ENCODE measurements around the gene TMEM200A.
A peak's percentile ranks its signal among the peaks of the same experiment; 100 is the strongest.
"Not testable (repeated sequence)": the region's sequence is repeated elsewhere in the genome, so short reads cannot be mapped to it uniquely, and the experiment has no call there.

TMEM200A gene

DNA sequence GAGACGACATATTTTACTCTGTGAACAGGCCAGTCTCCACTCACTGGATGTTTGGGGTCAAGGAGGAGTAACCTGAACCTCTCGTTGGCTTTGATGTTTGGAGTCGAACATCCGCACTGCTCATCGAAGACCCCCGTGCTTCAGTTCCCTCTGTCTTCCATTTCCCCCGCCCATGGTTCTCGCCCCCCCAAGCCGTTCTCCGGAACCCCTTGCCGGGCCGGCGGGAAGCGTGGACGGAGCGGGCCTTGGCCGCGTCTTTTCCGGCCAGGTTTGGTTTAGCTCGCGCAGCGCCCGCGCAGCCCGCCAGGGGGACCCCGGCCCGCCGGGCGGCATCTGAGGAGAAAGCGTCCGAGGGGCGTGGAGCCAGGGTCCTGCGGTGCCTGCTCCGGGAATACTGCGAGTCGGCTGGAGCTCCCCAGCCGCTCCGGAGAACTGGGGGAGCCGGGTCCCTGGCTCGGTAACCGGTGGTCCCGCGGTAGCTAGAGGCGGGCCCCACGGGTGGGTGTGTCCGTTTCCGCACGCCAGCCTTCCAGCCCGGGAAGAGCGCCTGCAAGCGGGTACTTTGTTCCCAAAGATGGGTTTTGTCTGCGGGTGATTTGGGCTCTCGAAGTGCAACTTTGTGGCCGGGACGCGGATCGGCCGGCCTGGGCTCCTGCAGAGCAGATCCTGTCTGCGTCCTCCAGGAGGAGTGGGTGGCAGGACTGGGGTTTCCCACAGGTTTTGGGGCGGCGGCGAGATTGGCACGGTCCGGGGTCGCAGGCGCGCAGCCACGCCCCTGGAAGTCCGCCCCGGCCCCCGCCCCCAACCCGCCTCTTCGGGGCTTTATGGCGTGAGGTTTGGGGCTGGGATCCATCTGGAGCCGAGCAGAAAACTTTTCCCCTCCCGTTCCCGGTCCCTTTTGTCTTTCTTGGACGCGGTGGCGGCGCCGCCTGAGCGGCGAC, at the start of gene TMEM200A:
TMEM200A (plus strand) TSS at position 852 of the 941 bp plus-strand sequence. CDS start 74,406 bp downstream, outside the sequence.
- TF ChIP-seq, protein P1, sequence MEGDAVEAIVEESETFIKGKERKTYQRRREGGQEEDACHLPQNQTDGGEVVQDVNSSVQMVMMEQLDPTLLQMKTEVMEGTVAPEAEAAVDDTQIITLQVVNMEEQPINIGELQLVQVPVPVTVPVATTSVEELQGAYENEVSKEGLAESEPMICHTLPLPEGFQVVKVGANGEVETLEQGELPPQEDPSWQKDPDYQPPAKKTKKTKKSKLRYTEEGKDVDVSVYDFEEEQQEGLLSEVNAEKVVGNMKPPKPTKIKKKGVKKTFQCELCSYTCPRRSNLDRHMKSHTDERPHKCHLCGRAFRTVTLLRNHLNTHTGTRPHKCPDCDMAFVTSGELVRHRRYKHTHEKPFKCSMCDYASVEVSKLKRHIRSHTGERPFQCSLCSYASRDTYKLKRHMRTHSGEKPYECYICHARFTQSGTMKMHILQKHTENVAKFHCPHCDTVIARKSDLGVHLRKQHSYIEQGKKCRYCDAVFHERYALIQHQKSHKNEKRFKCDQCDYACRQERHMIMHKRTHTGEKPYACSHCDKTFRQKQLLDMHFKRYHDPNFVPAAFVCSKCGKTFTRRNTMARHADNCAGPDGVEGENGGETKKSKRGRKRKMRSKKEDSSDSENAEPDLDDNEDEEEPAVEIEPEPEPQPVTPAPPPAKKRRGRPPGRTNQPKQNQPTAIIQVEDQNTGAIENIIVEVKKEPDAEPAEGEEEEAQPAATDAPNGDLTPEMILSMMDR (conservative IDR thresholded peaks at IDR 0.05; ENCODE audit: low read depth): peak; percentile 62
- peak; percentile 50 for DNase-seq (ENCODE audit: low spot score)
- no peak within 1 kb of the TSS for H3K27ac ChIP-seq
- POLR2A ChIA-PET (ENCODE audit: low non-redundant PET): no interaction called here
- CTCF ChIA-PET: interaction anchor here (0.6 to 1.0 kb wide), 5 partner anchors 80 to 1553 kb away, joined by 3 to 6 read pairs (median 4); no protein-coding TSS in a partner anchor

DNA sequence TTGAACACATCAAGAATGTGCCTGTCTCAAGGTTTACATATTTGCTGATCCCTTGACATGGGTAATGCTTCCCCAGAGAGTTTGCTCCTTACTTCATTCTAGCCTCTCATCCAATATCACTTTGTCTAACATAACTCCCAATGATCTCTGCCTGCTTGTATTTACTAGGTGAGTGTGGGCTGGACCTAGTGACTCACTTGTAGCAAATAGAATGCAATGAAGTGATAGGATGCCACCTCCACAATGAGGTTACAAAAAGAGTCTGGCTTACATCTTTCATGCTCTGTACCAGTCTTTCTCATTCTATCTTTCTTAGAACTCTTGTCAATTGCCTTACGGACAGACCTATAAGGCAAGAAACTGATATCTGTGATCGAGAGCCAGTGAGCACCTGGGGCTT, 44.9 kb upstream of the TMEM200A start:
- ChIA-PET CTCF (interaction anchor here (2.3 kb wide), 1 partner anchor 378 kb away, joined by 18 read pairs; no protein-coding TSS in a partner anchor), POLR2A (ENCODE audit: low non-redundant PET) (no interaction called here)
- H3K27ac ChIP-seq: no peak overlapping the region
- TF ChIP-seq, protein P1 (conservative IDR thresholded peaks at IDR 0.05; ENCODE audit: low read depth): no peak
- no peak for DNase-seq (ENCODE audit: low spot score)

DNA sequence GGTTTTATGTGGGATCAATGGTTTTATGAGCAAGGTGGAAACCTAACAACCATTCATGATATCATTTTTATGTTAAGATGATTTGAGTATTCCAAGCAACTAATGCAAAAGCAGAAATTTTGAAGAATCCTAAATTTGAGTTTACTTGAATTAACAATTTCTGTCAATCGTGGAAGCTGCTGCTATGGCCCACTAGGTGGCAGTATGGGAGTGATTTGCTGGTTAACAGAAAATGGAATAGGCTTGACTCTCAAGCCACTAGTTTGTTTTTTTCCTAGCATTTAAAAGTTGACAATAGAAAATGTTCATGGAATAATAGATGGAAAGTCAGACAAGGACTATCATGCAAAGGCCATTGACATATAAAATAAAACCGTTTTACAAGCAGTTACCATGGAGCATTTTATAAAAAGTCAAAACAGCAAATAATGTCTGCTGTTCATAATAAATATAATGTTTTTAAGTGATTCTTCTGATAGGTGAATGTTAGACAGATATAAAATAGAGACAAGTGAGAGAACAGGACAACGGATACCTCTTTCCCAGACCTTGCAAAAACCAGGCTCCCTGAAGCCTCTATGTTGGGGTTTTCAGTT, 43.0 kb upstream of the TMEM200A start:
- ChIA-PET POLR2A (ENCODE audit: low non-redundant PET) (no interaction called here), CTCF (interaction anchor here (0.6 to 2.3 kb wide), 8 partner anchors 44 to 548 kb away, joined by 3 to 18 read pairs (median 3); no protein-coding TSS in a partner anchor)
- peak; percentile 27 for DNase-seq (ENCODE audit: low spot score)
- TF ChIP-seq, protein P1 (conservative IDR thresholded peaks at IDR 0.05; ENCODE audit: low read depth): peak; percentile 93
- no peak overlapping the region for H3K27ac ChIP-seq

DNA sequence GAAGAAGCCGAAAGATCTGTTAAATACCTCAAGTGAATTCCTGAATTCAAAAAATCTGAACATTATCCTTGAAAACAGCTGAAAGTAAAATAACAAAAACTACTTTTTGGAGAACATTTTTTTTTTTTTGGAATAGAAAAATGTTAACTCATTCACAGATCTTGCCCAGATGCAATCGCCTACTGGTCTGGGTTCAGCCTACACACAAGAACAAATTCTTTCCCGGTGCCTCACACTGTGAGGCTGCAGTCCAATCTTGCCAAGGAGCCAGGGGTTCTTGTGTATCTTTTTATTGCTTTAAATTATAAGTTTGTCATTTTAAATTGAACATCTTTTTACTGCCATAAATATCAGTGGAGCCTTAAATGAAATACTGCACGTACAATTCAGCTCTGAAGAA, 41.2 kb upstream of the TMEM200A start:
- TF ChIP-seq, protein P1 (conservative IDR thresholded peaks at IDR 0.05; ENCODE audit: low read depth): no peak
- ChIA-PET POLR2A (ENCODE audit: low non-redundant PET) (no interaction called here), CTCF (interaction anchor here (0.6 to 0.7 kb wide), 2 partner anchors 149 to 315 kb away, joined by 3 to 4 read pairs; no protein-coding TSS in a partner anchor)
- DNase-seq (ENCODE audit: low spot score): no peak
- H3K27ac ChIP-seq: no peak overlapping the region

DNA sequence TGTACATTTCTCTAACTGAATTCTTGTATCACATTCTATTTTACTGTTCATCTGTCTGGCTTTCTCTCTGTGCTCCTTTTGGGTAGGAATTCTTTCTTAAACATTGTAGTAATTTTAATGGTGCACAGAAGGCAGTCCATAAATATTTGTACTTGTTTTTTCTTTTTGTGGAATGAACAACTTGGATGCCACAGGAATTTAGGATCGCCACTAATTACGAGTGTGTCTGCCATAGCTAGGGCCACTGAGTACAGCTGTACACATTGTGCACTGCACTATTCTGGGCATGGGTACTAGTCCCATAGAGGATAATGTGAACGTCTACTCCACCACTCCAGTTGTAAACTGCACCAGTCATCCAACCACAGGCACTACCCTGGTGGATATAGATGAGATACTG, 39.3 kb upstream of the TMEM200A start:
- ChIA-PET CTCF (no interaction called here), POLR2A (ENCODE audit: low non-redundant PET) (no interaction called here)
- no peak for DNase-seq (ENCODE audit: low spot score)
- TF ChIP-seq, protein P1 (conservative IDR thresholded peaks at IDR 0.05; ENCODE audit: low read depth): no peak
- no peak overlapping the region for H3K27ac ChIP-seq

DNA sequence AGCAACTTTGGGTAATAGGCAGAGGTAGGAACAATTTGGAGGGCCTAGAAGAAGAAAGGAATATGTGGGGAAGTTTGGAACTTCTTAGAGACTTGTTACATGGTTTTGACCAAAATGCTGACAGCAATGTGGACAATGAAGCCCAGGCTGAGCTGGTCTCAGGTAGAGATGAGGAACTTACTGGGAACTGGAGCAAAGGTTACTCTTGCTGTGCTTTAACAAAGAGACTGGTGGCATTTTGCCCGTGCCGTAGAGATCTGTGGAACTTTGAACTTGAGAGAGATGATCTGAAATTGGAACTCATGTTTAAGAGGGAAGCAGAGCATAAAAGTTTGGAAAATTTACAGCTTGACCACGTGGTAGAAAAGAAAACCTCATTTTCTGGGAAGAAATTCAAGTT, 28.3 kb upstream of the TMEM200A start:
- DNase-seq (ENCODE audit: low spot score): no peak
- H3K27ac ChIP-seq: no peak overlapping the region
- TF ChIP-seq, protein P1 (conservative IDR thresholded peaks at IDR 0.05; ENCODE audit: low read depth): no peak
- POLR2A ChIA-PET (ENCODE audit: low non-redundant PET): no interaction called here
- CTCF ChIA-PET: no interaction called here

DNA sequence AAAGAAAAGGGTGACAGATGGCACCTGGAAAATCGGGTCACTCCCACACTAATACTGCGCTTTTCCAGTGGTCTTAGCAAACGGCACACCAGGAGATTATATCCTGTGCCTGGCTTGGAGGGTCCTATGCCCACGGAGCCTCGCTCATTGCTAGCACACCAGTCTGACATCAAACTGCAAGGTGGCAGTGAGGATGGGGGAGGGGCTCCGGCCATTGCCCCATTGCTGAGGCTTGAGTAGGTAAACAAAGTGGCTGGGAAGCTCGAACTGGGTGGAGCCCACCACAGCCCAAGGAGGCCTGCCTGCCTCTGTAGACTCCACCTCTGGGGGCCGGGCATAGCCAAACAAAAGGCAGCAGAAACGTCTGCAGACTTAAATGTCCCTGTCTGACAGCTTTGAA, 19.5 kb upstream of the TMEM200A start:
- POLR2A ChIA-PET (ENCODE audit: low non-redundant PET); DNase-seq (ENCODE audit: low spot score); H3K27ac ChIP-seq; CTCF ChIA-PET: not testable (repeated sequence)

All from RWPE1 (cell line).